AG04449 (cell line): Measurements from ENCODE around the gene KSR1.

Experiments used
- CTCF ChIA-PET: fragments of 350-600 bp; formaldehyde crosslinking; extraction: SDS; loops from one replicate; lab custom pipeline; 2021; ENCODE audit warnings: antibody characterized with exemption; lab: Yijun Ruan, JAX
- POLR2A ChIA-PET: fragments of 400-600, 350-600 bp; formaldehyde crosslinking; extraction: SDS; loops from one replicate; lab custom pipeline; 2020; ENCODE audit warnings: antibody characterized with exemption, inconsistent platforms; lab: Yijun Ruan, JAX
- DNase-seq: peaks from one replicate; pipeline ENCODE4 v3.0.0-alpha.2; 2010; ENCODE audit warnings: low read depth, low spot score
- H3K4me3 ChIP-seq: 2 replicates; pipeline ENCODE4 v1.5.1; 2011; ENCODE audit warnings: low read depth, mild to moderate bottlenecking, control low read depth, low read length
- TF ChIP-seq, protein P1 (sequence below): IDR thresholded peaks from one replicate; pipeline ENCODE4 v1.5.1; 2011; ENCODE audit warnings: mild to moderate bottlenecking, moderate library complexity, low read length, control low read depth, inconsistent platforms; ENCODE audit not compliant: insufficient read depth; ENCODE audit errors: missing control alignments

KSR1 gene

DNA sequence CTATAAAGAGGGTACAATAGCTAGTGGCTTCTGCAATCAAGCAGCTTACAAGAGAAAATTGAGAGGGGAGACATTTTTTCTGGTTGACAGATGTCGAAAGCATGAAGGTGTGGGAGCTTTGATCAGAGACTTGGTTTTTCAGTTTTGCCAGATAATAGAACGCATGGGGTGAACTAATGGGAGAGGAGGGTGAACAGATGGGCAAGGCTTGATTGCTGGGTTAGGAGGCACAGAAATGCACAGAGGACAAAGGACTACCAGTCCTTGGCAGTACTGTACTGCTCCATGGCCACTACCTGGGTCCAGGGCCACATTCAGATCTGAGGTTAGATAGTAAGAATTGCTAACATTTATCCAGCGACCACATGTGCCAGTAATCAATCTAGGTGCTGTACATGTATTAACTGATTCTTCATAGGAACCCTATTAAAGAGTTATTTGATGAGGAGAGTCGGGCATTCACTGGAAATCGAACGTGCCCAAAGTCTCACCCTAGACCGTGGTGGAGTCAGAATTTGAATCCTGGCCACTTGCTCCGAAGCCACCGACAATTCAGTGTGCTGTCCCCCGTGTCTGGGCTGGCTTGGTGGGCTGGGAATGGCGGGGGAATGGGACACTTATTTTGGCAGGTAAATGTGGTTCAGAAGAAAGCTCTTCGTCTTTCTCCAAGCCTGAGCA lies 873 bp upstream of the KSR1 start:
- TF ChIP-seq, protein P1, sequence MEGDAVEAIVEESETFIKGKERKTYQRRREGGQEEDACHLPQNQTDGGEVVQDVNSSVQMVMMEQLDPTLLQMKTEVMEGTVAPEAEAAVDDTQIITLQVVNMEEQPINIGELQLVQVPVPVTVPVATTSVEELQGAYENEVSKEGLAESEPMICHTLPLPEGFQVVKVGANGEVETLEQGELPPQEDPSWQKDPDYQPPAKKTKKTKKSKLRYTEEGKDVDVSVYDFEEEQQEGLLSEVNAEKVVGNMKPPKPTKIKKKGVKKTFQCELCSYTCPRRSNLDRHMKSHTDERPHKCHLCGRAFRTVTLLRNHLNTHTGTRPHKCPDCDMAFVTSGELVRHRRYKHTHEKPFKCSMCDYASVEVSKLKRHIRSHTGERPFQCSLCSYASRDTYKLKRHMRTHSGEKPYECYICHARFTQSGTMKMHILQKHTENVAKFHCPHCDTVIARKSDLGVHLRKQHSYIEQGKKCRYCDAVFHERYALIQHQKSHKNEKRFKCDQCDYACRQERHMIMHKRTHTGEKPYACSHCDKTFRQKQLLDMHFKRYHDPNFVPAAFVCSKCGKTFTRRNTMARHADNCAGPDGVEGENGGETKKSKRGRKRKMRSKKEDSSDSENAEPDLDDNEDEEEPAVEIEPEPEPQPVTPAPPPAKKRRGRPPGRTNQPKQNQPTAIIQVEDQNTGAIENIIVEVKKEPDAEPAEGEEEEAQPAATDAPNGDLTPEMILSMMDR = no peak
- POLR2A ChIA-PET = interaction anchor here (1.3 kb wide), 1 partner anchor 19 kb away, joined by 4 read pairs; no protein-coding TSS in a partner anchor

DNA sequence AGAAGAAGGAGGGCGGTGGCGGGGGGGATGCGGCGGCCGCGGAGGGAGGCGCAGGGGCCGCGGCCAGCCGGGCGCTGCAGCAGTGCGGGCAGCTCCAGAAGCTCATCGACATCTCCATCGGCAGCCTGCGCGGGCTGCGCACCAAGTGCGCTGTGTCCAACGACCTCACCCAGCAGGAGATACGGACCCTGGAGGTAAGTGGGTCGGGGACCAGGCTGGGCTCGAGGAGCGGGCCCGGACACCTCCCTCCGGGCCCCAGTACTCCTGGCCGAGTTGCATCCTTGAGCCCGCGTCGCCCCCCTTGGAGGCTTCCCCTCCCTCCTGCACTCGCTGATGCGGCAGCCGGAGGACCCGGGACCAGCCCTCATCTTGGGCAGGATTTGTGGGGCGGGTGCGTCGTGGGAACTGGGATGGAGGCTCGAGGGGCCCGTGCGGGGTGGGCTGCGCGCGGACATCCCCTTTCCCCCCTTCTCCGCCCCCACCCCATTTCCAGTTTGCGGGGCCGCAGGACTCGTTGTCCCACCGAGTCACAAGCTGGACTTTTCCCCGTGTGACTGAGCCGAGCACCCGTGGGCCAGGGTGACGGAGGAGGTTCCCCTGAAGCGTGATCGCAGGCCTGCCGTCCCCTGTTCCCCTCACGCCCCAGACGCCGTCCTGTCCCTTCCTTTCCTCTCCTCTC lies 572 bp downstream of the KSR1 start:
- TF ChIP-seq, protein P1 = no peak
- no peak for DNase-seq
- ChIA-PET POLR2A (interaction anchor here (1.0 to 1.5 kb wide), 3 partner anchors 17 to 129 kb away, joined by 4 read pairs; no protein-coding TSS in a partner anchor), CTCF (interaction anchor here (0.7 to 8.8 kb wide), 12 partner anchors 10 to 220 kb away, joined by 3 to 146 read pairs (median 5); no protein-coding TSS in a partner anchor)
- H3K4me3 ChIP-seq = peak overlapping the region; percentile 69

More for the DNA sequence above, 873 bp upstream of the KSR1 start:
- CTCF ChIA-PET = interaction anchor here (0.7 to 8.8 kb wide), 14 partner anchors 8 to 219 kb away, joined by 3 to 146 read pairs (median 5); no protein-coding TSS in a partner anchor
- no peak for DNase-seq
- peak overlapping the region; percentile 69 for H3K4me3 ChIP-seq

DNA sequence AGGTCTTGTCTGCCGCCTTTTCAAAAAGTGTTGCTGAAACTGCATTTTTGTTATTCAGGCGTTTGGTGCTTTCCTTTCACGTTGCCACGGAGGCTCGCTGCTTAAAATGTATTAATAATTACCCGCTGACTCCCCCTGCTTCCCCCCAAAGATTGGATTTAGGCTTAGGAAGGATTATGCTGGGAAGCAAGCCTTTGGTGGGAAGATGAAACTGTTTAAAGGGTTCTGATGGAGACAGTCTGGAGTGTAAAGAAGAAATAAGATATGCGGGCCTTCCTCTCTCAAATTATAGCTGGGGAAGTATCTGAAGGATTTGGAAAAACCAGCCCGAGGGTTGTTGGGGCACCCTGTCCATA lies 1.1 kb downstream of the KSR1 start:
- TF ChIP-seq, protein P1 = no peak
- ChIA-PET POLR2A (interaction anchor here (0.6 to 1.5 kb wide), 4 partner anchors 9 to 129 kb away, joined by 3 to 4 read pairs (median 3); no protein-coding TSS in a partner anchor), CTCF (interaction anchor here (0.8 to 8.8 kb wide), 6 partner anchors 17 to 145 kb away, joined by 3 to 146 read pairs (median 6); no protein-coding TSS in a partner anchor)
- H3K4me3 ChIP-seq = peak overlapping the region; percentile 69
- DNase-seq = no peak

- no peak for DNase-seq
- TF ChIP-seq, protein P1 = no peak
- peak overlapping the region; percentile 69 for H3K4me3 ChIP-seq
- POLR2A ChIA-PET = interaction anchor here (0.6 to 1.5 kb wide), 4 partner anchors 10 to 128 kb away, joined by 3 to 4 read pairs (median 3); no protein-coding TSS in a partner anchor
- CTCF ChIA-PET = interaction anchor here (0.6 to 8.8 kb wide), 9 partner anchors 16 to 193 kb away, joined by 3 to 146 read pairs (median 5); no protein-coding TSS in a partner anchor
These were observed 1.7 kb downstream of the KSR1 start for GRCh38 chr17:27457731-27458523.

GRCh38 chr17:27458524-27458908 lies 2.3 kb downstream of the KSR1 start:
- H3K4me3 ChIP-seq = peak overlapping the region; percentile 69
- DNase-seq = no peak
- ChIA-PET POLR2A (interaction anchor here (1.0 to 1.5 kb wide), 3 partner anchors 24 to 128 kb away, joined by 3 to 4 read pairs (median 3); no protein-coding TSS in a partner anchor), CTCF (interaction anchor here (1.0 to 8.8 kb wide), 7 partner anchors 50 to 193 kb away, joined by 3 to 146 read pairs (median 5); no protein-coding TSS in a partner anchor)
- TF ChIP-seq, protein P1 = no peak
